ENCODE results near the gene CLTRN.

CLTRN gene

DNA sequence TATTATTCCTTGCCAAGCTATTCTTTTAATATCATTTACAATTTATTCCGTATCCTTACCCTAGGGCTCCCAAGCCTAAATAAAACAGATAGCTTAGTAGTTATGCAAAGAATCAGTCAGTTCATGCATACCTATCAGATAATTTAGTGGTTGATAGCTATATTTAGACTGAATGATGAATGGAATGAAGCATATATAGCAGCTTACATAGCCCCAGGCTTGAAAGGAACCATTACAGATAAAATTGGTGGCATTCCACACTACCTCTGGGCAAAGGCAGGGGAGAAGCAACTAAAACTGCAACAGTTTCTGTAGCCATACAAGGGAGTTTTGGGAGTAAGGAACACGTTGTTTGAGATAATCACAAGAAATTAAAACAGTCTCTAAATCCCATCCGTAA, 66.6 kb downstream of the CLTRN start:
- no peak for TF ChIP-seq CTCF (conservative IDR thresholded peaks at IDR 0.05; ENCODE audit: low read length)
- TF ChIP-seq EZH2phosphoT487 (IDR thresholded peaks at IDR 0.05; ENCODE audit: borderline replicate concordance): no peak

DNA sequence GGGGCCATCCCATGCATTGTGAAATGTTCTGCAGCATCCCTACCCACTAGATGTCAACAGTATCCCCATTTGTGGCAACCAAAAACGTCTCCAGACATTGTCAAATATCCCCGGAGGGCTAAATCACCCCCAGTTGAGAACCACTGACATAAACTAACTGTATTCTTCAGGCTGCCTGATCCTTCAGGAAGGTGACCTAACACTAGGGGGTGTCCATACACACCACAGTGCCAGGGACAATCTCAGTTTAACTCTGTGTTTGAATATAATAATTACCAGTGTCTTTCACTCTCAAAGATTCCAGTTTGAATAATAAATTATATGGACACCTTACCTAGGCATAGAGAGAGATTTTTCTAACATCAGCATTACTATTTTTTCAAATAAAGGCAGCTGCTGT, 70.2 kb downstream of the CLTRN start:
- Histone ChIP-seq H4K20me1 (ENCODE audit: insufficient read depth, low read length, poor library complexity, severe bottlenecking) (no peaks in the 10 kb centered on the region), H3F3A (ENCODE audit: low read depth) (no peaks in the 10 kb centered on the region), H3K9me2 (replicated peaks; ENCODE audit: low read depth, low read length) (no peaks in the 10 kb centered on the region), H3K4me1 (ENCODE audit: insufficient read depth, low read length, poor library complexity, severe bottlenecking) (no peaks in the 10 kb centered on the region), H3K9ac (ENCODE audit: low read depth, low read length, poor library complexity, severe bottlenecking) (no peak overlapping the region), H2AFZ (ENCODE audit: low read length) (no peak overlapping the region), H3K36me3 (ENCODE audit: insufficient read depth, low read length) (no peaks in the 10 kb centered on the region), H3K27me3 (ENCODE audit: insufficient read depth, low read length, poor library complexity, severe bottlenecking) (no peaks in the 10 kb centered on the region), H3K9me3 (ENCODE audit: insufficient read depth, low read depth, low read length) (no peaks in the 10 kb centered on the region), H3K4me3 (ENCODE audit: low read length, poor library complexity, severe bottlenecking) (no peak overlapping the region), H3K4me2 (ENCODE audit: low read depth, low read length, poor library complexity, severe bottlenecking) (no peak overlapping the region), H3K79me2 (ENCODE audit: insufficient read depth, low read length) (no peaks in the 10 kb centered on the region)
- 0 out of 2 replicates have a peak, but pooled peaks have one; percentile 24 for TF ChIP-seq CTCF (conservative IDR thresholded peaks at IDR 0.05; ENCODE audit: low read length)
- TF ChIP-seq EZH2phosphoT487 (IDR thresholded peaks at IDR 0.05; ENCODE audit: borderline replicate concordance): no peak

More for the DNA sequence above, 66.6 kb downstream of the CLTRN start:
- Histone ChIP-seq H3K9me3 (ENCODE audit: insufficient read depth, low read depth, low read length) (no peaks in the 10 kb centered on the region), H3K9me2 (replicated peaks; ENCODE audit: low read depth, low read length) (no peaks in the 10 kb centered on the region), H3K4me3 (ENCODE audit: low read length, poor library complexity, severe bottlenecking) (no peak overlapping the region), H3K4me2 (ENCODE audit: low read depth, low read length, poor library complexity, severe bottlenecking) (no peak overlapping the region), H3K27me3 (ENCODE audit: insufficient read depth, low read length, poor library complexity, severe bottlenecking) (no peaks in the 10 kb centered on the region), H3K9ac (ENCODE audit: low read depth, low read length, poor library complexity, severe bottlenecking) (no peak overlapping the region), H3K4me1 (ENCODE audit: insufficient read depth, low read length, poor library complexity, severe bottlenecking) (no peaks in the 10 kb centered on the region), H3F3A (ENCODE audit: low read depth) (no peaks in the 10 kb centered on the region), H3K36me3 (ENCODE audit: insufficient read depth, low read length) (no peaks in the 10 kb centered on the region), H2AFZ (ENCODE audit: low read length) (no peak overlapping the region), H4K20me1 (ENCODE audit: insufficient read depth, low read length, poor library complexity, severe bottlenecking) (no peaks in the 10 kb centered on the region), H3K79me2 (ENCODE audit: insufficient read depth, low read length) (no peaks in the 10 kb centered on the region)

DNA sequence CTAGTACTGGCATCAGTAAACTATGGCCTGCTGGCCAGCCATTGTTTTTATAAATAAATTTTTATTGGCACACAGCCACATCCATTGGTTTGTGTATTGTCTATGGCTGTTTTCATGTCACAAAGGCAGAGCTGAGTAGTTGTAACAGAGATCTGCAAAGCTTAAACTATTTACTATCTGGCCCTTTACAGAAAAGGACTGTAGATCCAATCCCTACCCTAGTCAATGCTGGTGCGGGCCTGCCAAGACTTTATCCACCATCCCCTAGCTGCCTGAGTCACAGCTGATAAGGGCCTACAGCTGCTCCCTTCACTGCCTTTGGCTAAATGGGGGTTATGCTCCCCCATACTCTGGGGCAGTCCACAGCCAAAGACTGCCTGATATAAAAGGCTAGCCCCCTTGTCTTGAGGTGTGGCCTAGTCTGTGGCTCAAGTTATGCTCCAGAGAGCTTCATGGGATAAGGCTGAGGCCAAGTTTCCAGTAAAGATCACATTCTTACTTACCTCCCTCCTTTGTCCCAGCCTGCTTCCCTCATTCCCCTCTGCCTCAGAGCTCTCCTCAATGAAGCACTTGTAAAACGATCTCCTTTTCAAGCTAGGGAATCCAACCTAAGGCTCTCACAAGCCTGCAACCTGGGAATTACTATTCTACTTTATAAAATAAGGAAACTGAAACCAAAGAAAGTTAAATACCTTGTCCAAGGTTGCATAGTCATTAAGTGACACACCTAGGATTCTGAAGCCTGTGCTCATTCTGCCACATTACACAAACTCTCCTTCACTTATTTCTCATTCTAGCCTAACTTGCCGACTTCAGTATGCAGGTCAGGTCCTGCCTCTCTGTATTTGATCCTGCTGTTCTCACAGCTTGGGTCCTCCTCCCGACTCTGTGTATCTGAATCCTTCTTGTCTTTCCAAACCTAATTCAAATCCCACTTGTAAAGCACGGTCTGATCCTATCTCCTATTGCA, 84.5 kb downstream of the CLTRN start:
- no peaks in the 10 kb centered on the region for H3K9me3 ChIP-seq (ENCODE audit: insufficient read depth, low read depth, low read length)
- no peaks in the 10 kb centered on the region for H3K36me3 ChIP-seq (ENCODE audit: insufficient read depth, low read length)
- no peak overlapping the region for H3K4me3 ChIP-seq (ENCODE audit: low read length, poor library complexity, severe bottlenecking)
- no peak overlapping the region for H3K9ac ChIP-seq (ENCODE audit: low read depth, low read length, poor library complexity, severe bottlenecking)
- no peaks in the 10 kb centered on the region for H3K9me2 ChIP-seq (replicated peaks; ENCODE audit: low read depth, low read length)
- H2AFZ ChIP-seq (ENCODE audit: low read length): no peak overlapping the region
- no peaks in the 10 kb centered on the region for H3K4me1 ChIP-seq (ENCODE audit: insufficient read depth, low read length, poor library complexity, severe bottlenecking)
- H3K79me2 ChIP-seq (ENCODE audit: insufficient read depth, low read length): no peaks in the 10 kb centered on the region
- H3F3A ChIP-seq (ENCODE audit: low read depth): no peaks in the 10 kb centered on the region
- H4K20me1 ChIP-seq (ENCODE audit: insufficient read depth, low read length, poor library complexity, severe bottlenecking): no peaks in the 10 kb centered on the region
- no peaks in the 10 kb centered on the region for H3K27me3 ChIP-seq (ENCODE audit: insufficient read depth, low read length, poor library complexity, severe bottlenecking)
- TF ChIP-seq EZH2phosphoT487 (IDR thresholded peaks at IDR 0.05; ENCODE audit: borderline replicate concordance): no peak
- TF ChIP-seq CTCF (conservative IDR thresholded peaks at IDR 0.05; ENCODE audit: low read length): no peak
- H3K4me2 ChIP-seq (ENCODE audit: low read depth, low read length, poor library complexity, severe bottlenecking): no peak overlapping the region
